Cardiac fibroblast (primary cell): ENCODE measurements around the gene TTC33.
"Not testable (repeated sequence)": the region's sequence is repeated elsewhere in the genome, so short reads cannot be mapped to it uniquely, and the experiment has no call there.

Source experiments
- DNase-seq, 2 donors: peaks; one replicate each; pipeline versions ENCODE4 v3.0.0 to v3.0.0-alpha.2; 2010; ENCODE audit warnings: low read depth in 2 of 2
- H3K4me3 ChIP-seq, 2 donors: replicated peaks in 1 of 2; 1 replicate in 1 of 2; 2 replicates in 1 of 2; pipeline ENCODE4 v1.5.1; 2011; ENCODE audit warnings: low read depth in 2 of 2, low read length in 2 of 2, mild to moderate bottlenecking in 2 of 2, moderate library complexity in 1 of 2
- CTCF ChIP-seq: IDR thresholded peaks from one replicate; pipeline ENCODE4 v1.5.1; 2011; ENCODE audit warnings: low read depth, mild to moderate bottlenecking, low read length, inconsistent platforms

The TTC33 gene

GRCh38 chr5:40797273-40798011 lies 41.7 kb upstream of the TTC33 start:
- TF ChIP-seq CTCF = no peak
- H3K4me3 ChIP-seq = peak overlapping the region; percentile 74 to 89
- peak; percentile 82 to 86 for DNase-seq

GRCh38 chr5:40796487-40796889 lies 40.7 kb upstream of the TTC33 start:
- no peak for TF ChIP-seq CTCF
- peak; percentile 80 to 86 for DNase-seq
- peak overlapping the region; percentile 74 to 89 for H3K4me3 ChIP-seq

- not testable (repeated sequence) for H3K4me3 ChIP-seq
These were observed 39.1 kb upstream of the TTC33 start for GRCh38 chr5:40794877-40795276.

GRCh38 chr5:40794340-40794739 lies 38.6 kb upstream of the TTC33 start:
- not testable (repeated sequence) for H3K4me3 ChIP-seq, DNase-seq

More at GRCh38 chr5:40794877-40795276, 39.1 kb upstream of the TTC33 start:
- not testable (repeated sequence) for DNase-seq

GRCh38 chr5:40792691-40793090 lies 36.9 kb upstream of the TTC33 start:
- not testable (repeated sequence) for H3K4me3 ChIP-seq, DNase-seq

- DNase-seq = peak in 1 of 2 donors; percentile 56
- H3K4me3 ChIP-seq = peak overlapping the region in 1 of 2 donors; percentile 1
- no peak for TF ChIP-seq CTCF
These were observed 36.0 kb upstream of the TTC33 start for GRCh38 chr5:40791715-40792139.

GRCh38 chr5:40790947-40791593 lies 35.3 kb upstream of the TTC33 start:
- peak overlapping the region in 1 of 2 donors; percentile 1 for H3K4me3 ChIP-seq
- TF ChIP-seq CTCF = no peak
- peak in 1 of 2 donors; percentile 72 for DNase-seq

- DNase-seq, H3K4me3 ChIP-seq: not testable (repeated sequence)
These were observed 33.2 kb upstream of the TTC33 start for GRCh38 chr5:40788941-40789340.

GRCh38 chr5:40787986-40788385 lies 32.2 kb upstream of the TTC33 start:
- DNase-seq = no peak
- no peak for TF ChIP-seq CTCF
- H3K4me3 ChIP-seq = no peak overlapping the region

- H3K4me3 ChIP-seq, DNase-seq: not testable (repeated sequence)
These were observed 30.9 kb upstream of the TTC33 start for GRCh38 chr5:40786664-40787063.
